ENCODE data around the gene CACUL1.
"Not testable (repeated sequence)": the region's sequence is repeated elsewhere in the genome, so short reads cannot be mapped to it uniquely, and the experiment has no call there.

- TF ChIP-seq CTCF, POLR2AphosphoS5 (IDR thresholded peaks at IDR 0.05): not testable (repeated sequence)
Measured at GRCh38 chr10:118782916-118783465, 28.2 kb upstream of the CACUL1 start.

Data from prostate gland (tissue), 2 donors.